HG02642 (cell line): ENCODE results near the gene TPM1.

Source experiments
- ATAC-seq: cut with Tn5 transposase; IDR thresholded peaks from one replicate; pipeline ENCODE4 v1.9.1; 2021; ENCODE audit warnings: mild to moderate bottlenecking; ENCODE audit not compliant: unreplicated experiment, poor library complexity

The TPM1 gene

DNA sequence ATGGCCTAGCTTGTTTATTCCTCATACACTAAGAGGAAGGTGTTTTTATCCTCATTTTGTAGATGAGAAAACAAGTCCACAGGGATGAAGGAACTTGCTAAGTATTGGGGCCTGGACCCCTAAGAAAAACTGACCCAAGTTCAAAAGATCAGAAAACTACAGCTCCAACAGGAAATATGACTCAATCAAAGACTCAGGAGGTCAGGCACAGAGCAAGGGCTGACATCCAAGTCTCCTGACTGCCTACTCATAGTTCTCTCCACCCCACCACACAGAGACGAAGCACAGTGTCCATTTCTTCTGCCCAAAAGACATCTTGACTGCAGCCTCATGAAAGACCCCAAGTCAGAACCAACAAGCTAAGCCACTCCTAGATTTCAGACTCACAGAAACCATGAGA is 26.9 kb upstream of the TPM1 start:
- no peak for ATAC-seq

DNA sequence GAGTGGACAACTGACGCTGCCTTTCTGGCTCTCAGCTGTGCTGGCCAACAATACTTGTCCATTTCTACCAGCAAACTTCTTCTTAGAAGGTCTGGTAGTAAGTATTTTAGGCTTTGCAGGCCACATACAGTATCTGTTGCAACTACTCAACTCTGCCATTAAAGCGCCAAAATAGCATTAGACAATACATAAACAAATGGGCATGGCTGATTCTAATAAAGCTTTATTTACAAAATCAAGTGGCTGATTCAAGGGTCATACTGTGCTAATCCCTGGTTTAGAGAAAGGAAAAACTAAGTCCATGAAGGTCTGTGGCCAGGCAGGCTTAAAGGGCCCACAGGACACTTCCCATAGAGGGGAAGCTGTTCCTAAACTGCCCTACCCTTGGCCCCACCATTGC is 26.3 kb upstream of the TPM1 start:
- no peak for ATAC-seq

DNA sequence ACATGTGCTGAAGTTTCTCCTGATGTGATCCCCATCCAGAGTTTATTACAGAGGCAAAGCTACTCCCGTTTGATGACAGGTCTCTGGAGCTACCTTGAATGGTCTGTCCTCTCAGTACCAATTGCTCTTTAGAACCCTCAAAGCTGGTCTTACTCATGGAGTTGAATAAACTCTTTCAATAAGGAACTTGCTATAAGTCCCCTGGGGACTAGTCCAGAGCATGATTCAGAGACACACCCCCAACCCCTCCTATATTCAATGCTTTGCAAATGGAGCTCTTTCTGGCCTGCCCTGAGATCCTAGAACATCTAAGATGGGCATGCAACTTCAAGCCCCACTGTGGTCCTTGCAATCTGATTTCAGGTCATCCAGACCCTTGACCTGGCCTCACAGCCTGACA is 23.9 kb upstream of the TPM1 start:
- no peak for ATAC-seq

DNA sequence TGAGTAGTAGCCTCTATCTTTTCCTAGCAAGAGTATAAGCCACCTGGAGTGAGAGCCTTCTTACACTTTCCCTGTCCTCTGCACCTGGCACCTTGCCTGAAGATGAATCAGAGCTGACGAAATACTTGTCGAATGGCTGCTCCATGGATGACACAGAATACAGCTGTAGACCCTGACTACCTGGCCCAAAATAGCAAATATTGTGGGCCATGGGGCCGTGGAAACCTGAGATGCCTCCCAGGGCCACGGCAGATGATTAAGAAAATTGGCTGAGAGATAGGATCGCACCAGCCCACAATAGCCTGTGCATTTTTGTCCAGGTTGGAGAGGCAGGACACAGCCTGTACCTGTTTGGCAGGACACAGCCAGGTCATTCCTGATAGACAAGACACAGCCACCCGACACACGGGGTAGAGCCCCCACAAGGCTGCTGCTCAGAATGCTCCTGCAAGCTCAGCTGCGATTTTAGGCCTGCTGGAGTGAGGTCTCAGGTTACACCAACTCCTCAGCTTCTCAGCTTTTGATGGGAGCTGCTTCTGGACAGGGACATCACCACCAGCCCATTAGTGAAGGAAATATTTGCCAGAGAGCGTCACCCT is 22.9 kb upstream of the TPM1 start:
- ATAC-seq = no peak

DNA sequence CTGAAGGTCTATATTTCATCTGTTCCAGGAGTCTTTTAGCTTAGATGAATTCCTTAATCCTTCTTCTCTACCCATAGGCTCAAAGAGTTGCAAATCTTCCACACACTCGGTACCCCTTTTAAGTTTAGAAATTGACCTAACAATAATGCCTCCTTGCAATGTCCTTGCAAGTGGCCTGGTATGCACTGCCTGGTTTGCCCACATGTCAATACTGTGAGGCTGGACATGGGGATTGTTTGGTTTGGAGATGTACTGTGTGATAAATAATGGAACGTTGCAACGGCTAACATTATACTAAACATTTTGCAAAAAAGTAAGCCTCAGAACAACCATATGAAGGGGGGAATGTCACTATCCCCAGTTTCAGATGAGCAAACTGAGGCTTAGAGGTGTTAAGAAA is 22.4 kb upstream of the TPM1 start:
- no peak for ATAC-seq

GRCh38 chr15:63020759-63021430 is 21.7 kb upstream of the TPM1 start:
- ATAC-seq = no peak

GRCh38 chr15:63022181-63022580 is 20.4 kb upstream of the TPM1 start:
- no peak for ATAC-seq

GRCh38 chr15:63022663-63023062 is 19.9 kb upstream of the TPM1 start:
- no peak for ATAC-seq

DNA sequence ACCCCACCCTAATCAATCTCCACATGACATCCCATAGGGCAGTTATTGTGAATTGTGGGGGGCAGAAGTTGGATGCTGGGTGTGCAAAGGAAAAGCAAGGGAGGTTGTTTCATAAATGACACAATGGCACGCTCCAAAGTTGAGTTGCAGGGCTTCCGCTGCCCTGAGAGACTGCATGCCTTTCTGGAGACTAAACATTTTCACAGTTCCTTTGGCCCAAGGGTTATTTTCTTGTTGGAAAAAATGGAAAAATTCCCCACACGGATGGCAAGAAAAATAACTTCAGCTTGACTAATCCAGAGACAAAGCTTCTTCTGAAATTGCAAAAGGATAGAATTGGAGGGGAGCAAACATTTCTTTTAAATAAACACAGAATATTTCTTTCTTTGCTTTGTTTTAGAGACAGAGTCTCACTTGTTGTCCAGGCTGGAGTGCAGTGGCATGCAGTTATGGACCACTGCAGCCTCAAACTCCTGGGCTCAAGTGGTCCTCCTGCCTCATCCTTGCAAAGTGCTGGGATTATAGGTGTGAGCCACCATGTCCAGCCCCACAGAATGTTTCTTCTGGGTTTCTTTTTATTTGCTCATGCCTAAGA is 19.1 kb upstream of the TPM1 start:
- no peak for ATAC-seq

- no peak for ATAC-seq
Observed at GRCh38 chr15:63025460-63025859, 17.1 kb upstream of the TPM1 start.

DNA sequence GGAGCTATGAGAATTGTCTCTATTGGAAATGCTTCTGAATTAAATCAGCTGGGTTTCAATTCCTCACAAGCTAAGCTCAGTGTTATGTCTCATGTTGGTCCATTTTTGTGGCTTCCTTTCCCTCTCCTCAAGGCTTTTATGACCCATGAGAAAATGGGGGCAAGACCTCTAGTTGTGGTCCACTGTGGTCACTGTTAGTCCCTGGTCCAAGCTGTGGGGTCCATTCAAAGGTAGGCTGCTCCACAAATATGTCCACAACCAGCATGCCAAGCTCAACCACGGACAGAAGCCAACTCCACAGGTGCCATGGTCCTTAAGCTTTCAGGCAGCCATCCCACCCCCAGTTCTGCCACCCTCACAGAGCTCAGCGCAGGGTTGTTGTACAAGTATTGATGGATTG is 14.9 kb upstream of the TPM1 start:
- ATAC-seq = no peak

GRCh38 chr15:63028442-63029110 is 14.0 kb upstream of the TPM1 start:
- ATAC-seq = no peak

- no peak for ATAC-seq
Observed at GRCh38 chr15:63029676-63030075, 12.9 kb upstream of the TPM1 start.

DNA sequence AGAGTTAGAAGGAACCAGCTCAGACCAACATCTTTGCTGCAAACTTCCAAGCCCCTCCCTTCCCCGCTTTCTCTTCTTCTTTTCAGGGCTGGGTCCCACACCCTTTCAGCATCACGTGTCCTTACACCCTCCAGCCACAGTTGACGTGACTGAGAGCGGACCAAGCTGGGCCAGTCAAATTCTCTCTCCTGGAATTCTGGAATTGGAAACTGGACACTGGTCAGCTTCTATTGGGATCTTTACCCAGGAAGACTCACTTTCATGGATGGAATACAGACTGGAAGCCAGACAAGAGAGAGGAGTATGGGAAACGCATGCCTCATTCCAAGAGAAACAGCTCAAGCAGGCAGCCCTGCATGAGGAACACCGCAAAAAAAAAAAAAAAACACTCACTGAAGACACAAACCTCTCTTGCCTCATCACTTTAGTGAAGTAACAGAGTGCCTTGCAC is 12.4 kb upstream of the TPM1 start:
- ATAC-seq = no peak

DNA sequence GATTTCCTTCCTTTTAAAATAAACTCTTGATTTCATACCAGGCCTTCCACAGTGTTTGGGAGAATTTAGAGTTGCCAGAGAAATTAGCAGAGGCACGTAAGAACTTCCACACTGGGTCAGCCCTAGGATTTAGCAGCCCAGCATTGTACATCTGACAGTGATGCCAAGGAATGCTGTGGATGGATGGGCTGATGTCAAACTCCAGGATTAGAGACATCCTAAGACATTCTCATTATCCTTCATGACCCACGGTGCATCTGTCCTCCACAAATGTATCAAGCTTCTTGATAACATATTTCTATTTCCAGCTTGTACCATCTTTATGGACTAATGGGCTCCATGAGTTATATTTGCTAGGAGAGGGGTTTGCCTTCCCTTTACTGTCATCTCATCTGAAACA is 8.0 kb upstream of the TPM1 start:
- no peak for ATAC-seq

DNA sequence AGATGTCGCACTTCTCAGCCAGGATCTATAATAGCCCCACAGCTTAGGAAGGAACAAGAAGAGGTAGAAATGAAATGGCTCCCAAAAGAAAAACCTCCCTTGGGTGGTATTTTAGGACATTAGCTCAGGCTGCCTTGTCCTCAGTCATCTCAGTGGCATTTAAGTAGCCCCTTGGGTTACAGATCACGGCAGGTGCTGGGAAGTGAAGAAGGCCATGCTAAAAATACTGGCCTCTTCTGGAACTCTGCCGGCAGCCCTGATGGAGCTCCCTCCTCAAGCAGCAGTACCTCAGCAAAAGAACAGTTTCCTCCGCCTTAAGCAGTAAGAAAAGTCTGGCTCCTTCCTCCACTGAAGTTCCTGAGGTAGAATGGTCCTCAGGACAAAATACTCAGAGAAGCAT is 7.3 kb upstream of the TPM1 start:
- ATAC-seq = no peak

GRCh38 chr15:63035977-63036376 is 6.6 kb upstream of the TPM1 start:
- ATAC-seq = no peak

DNA sequence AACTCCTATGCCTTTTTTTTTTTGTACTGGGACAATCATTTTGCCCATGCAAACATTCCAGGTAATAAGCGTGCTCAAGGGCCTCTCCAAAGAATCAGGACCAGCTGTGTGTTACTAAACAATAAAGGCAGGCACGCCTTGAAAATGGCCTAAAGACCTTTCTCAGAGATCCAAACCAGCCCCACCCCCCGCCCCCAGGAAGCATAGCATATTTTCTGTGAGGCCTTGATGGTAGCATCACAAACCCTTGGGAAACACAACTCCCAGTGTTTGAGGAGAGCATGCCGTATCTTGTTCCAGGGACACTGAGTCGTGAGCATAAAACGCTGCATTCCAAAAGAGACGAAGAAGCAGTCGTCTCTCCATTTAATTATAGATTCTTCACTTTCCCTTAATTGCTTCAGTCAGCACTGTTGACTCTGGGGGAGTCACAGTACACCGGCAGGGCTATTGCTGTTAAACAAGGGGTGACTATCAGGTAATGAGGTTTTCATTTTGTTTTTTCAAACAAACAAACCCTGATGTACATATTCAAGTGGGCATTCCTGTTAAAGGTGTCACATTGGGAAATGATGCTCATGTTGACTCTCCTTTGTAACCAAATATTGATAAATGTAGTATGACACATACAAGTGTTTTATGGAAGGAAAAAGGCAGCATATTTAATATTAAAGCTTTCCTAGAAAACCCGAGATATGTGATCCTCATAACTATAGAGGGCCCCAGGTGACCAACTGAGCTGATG is 4.4 kb upstream of the TPM1 start:
- no peak for ATAC-seq

DNA sequence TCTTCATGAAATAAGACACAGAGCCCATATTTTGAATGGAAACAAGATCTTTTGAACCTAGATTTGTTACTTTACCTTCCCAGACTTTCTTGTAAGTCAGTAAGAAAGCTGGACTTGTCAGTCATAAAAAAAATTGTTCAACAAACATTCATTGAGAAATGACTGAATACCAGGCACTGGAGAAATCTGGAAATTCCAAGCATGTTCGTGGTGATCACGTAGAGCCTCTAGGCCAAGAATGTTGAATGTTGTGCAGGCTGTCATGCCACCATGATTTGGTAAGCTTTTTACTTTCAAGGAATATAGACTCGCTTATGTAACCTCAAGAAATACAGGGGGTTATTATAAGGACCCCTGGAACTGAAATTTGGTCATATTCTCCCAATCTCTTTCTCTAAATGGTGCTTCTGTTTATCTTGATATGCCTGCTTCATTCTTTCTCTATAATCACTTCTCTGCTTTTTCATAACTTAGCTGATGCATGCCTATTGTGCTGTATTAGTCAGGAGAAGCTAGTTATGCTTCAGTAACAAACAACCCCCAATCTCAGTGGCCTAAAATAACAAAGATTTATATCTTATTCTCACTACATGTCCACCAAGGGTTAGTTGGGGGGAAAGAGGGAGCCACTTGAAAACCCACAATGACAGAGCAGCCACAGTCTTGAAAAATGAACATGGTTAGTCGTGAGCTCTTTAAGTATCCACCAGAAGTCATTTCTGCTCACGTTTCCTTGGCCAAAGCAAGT is 3.4 kb upstream of the TPM1 start:
- no peak for ATAC-seq

DNA sequence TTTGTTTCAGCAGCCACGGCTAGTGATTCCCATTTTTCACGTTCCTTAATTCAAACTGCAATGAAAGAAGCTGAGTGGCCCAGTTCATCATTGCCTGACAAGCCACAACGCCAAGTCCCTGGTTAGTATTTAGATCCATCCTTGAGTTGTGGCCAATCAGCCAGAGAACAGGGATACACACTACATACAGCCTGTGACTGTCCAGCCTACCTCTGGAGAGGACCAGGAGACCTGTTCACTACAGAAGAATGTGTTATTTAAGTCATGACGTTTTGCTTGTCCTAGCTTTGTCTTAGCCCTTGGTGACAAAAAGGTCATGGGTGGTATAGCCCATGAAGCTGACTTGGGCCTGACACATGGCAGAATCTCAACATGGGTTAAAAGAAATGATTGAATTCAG is 2.7 kb upstream of the TPM1 start:
- no peak for ATAC-seq
